Fibroblast of lung (primary cell): ENCODE measurements around the gene ENTR1. TPM values are rescaled to one million over a fixed set of nuclear protein-coding genes. Genes with fewer than 3 reads are reported as not detected.

Experiments
- DNase-seq, 2 donors: peaks; one replicate each; pipeline versions ENCODE4 v3.0.0 to v3.0.0-alpha.2; 2010; ENCODE audit warnings: low read depth in 2 of 2
- H2AFZ ChIP-seq: 2 replicates; pipeline ENCODE4 v1.5.1; 2012; ENCODE audit warnings: low read length, control low read depth, inconsistent platforms
- H3K27ac ChIP-seq: 2 replicates; pipeline ENCODE4 v1.5.1; 2011; ENCODE audit warnings: low read length, control low read depth; ENCODE audit not compliant: insufficient read depth
- H3K27me3 ChIP-seq: 2 replicates; pipeline ENCODE4 v1.5.1; 2011; ENCODE audit warnings: mild to moderate bottlenecking, low read length; ENCODE audit not compliant: control insufficient read depth, insufficient read depth
- H3K36me3 ChIP-seq: 2 replicates; pipeline ENCODE4 v1.5.1; 2011; ENCODE audit warnings: low read length; ENCODE audit not compliant: control insufficient read depth, insufficient read depth
- H3K4me1 ChIP-seq: 2 replicates; pipeline ENCODE4 v1.5.1; 2011; ENCODE audit warnings: low read length; ENCODE audit not compliant: control insufficient read depth, insufficient read depth; ENCODE audit errors: extremely low read depth
- H3K4me2 ChIP-seq: 2 replicates; pipeline ENCODE4 v1.5.1; 2011; ENCODE audit warnings: low read length, control low read depth; ENCODE audit not compliant: insufficient read depth; ENCODE audit errors: extremely low read depth
- H3K4me3 ChIP-seq, 4 experiments: fragments of 200-600 bp in 1 of 4; sonication (generic) in 1 of 4; replicated peaks in 1 of 4; 2 replicates each; pipeline ENCODE4 v1.5.1; 2011 to 2016; ENCODE audit warnings: low read length in 4 of 4, low read depth in 3 of 4, mild to moderate bottlenecking in 3 of 4, control low read depth in 2 of 4, inconsistent platforms in 1 of 4, mixed read lengths in 1 of 4; ENCODE audit not compliant: insufficient read depth in 1 of 4; ENCODE audit errors: control extremely low read depth in 1 of 4
- H3K79me2 ChIP-seq: 2 replicates; pipeline ENCODE4 v1.5.1; 2012; ENCODE audit warnings: mild to moderate bottlenecking, low read length, inconsistent platforms; ENCODE audit not compliant: control insufficient read depth, insufficient read depth
- H3K9ac ChIP-seq: 2 replicates; pipeline ENCODE4 v1.5.1; 2011; ENCODE audit warnings: mild to moderate bottlenecking, low read length, control low read depth; ENCODE audit not compliant: insufficient read depth
- H3K9me3 ChIP-seq: 2 replicates; pipeline ENCODE4 v1.5.1; 2012; ENCODE audit warnings: low read depth, low read length; ENCODE audit not compliant: control insufficient read depth, insufficient read depth
- H4K20me1 ChIP-seq: 2 replicates; pipeline ENCODE4 v1.5.1; 2011; ENCODE audit warnings: low read length; ENCODE audit not compliant: control insufficient read depth, insufficient read depth; ENCODE audit errors: extremely low read depth
- CTCF ChIP-seq, 2 donors: IDR thresholded peaks in 1 of 2; conservative IDR thresholded peaks in 1 of 2; 1 replicate in 1 of 2; 2 replicates in 1 of 2; pipeline ENCODE4 v1.5.1; 2011 to 2012; ENCODE audit warnings: low read length in 2 of 2, control low read depth in 1 of 2, inconsistent platforms in 1 of 2, low read depth in 1 of 2, mild to moderate bottlenecking in 1 of 2
- EZH2 ChIP-seq: IDR thresholded peaks from 2 replicates; pipeline ENCODE4 v1.5.1; 2012; ENCODE audit warnings: low read length, control low read depth, mild to moderate bottlenecking; ENCODE audit errors: missing control alignments
- polyA plus RNA-seq, 2 donors: library from polyadenylated mRNA; depleted of rRNA in 1 of 2; stranded (reverse) in 1 of 2; unstranded in 1 of 2; fragments of >200 nt; gene quantifications; 2 replicates each; pipeline ENCODE4 v1.2.1, GENCODE V29; 2011 to 2012; ENCODE audit warnings: missing spikeins in 1 of 2
- total RNA-seq: library from RNA; depleted of rRNA; stranded (reverse); fragments of >200 nt; gene quantifications from 2 replicates; pipeline ENCODE4 v1.2.1, GENCODE V29; 2014

Gene ENTR1
- total and polyA plus RNA-seq, 2 donors (not counting 1 experiment from before 2014, with no cell fraction given): 24.5 to 31.9 TPM

GRCh38 chr9:136359774-136360718, 50.4 kb downstream of the ENTR1 start:
- Histone ChIP-seq H3K9me3 (no peaks in the 10 kb centered on the region), H3K4me1 (peaks cover 21% of the 10 kb centered on the region), H4K20me1 (no peaks in the 10 kb centered on the region), H3K4me3 (no peak overlapping the region), H3K4me2 (no peak overlapping the region), H3K9ac (no peak overlapping the region), H3K27ac (no peak overlapping the region), H3K27me3 (no peaks in the 10 kb centered on the region), H3K36me3 (peaks cover 28% of the 10 kb centered on the region), H2AFZ (no peak overlapping the region), H3K79me2 (no peaks in the 10 kb centered on the region)
- TF ChIP-seq CTCF (conservative IDR thresholded peaks at IDR 0.05 in 1 of 2, IDR thresholded peaks at IDR 0.05 in 1 of 2; ENCODE audit: low read depth in 1 of 2, low read length in 2 of 2) (no peak), EZH2 (no peak)
- no peak for DNase-seq

GRCh38 chr9:136358888-136359287, 51.5 kb downstream of the ENTR1 start:
- no peak overlapping the region for H3K4me3 ChIP-seq
- H3K27ac ChIP-seq: no peak overlapping the region
- no peaks in the 10 kb centered on the region for H3K27me3 ChIP-seq
- peaks cover 25% of the 10 kb centered on the region for H3K4me1 ChIP-seq
- no peak overlapping the region for H3K9ac ChIP-seq
- H3K79me2 ChIP-seq: no peaks in the 10 kb centered on the region
- DNase-seq: no peak
- TF ChIP-seq CTCF (conservative IDR thresholded peaks at IDR 0.05 in 1 of 2, IDR thresholded peaks at IDR 0.05 in 1 of 2; ENCODE audit: low read depth in 1 of 2, low read length in 2 of 2) (no peak), EZH2 (no peak)
- no peaks in the 10 kb centered on the region for H3K9me3 ChIP-seq
- H3K4me2 ChIP-seq: no peak overlapping the region
- H4K20me1 ChIP-seq: no peaks in the 10 kb centered on the region
- no peak overlapping the region for H2AFZ ChIP-seq
- H3K36me3 ChIP-seq: peaks cover 28% of the 10 kb centered on the region

- TF ChIP-seq CTCF (conservative IDR thresholded peaks at IDR 0.05 in 1 of 2, IDR thresholded peaks at IDR 0.05 in 1 of 2; ENCODE audit: low read depth in 1 of 2, low read length in 2 of 2) (no peak), EZH2 (no peak)
- no peaks in the 10 kb centered on the region for H3K79me2 ChIP-seq
Observed at GRCh38 chr9:136358016-136358415, 52.4 kb downstream of the ENTR1 start.

More at GRCh38 chr9:136358016-136358415, 52.4 kb downstream of the ENTR1 start:
- H3K36me3 ChIP-seq: peaks cover 29% of the 10 kb centered on the region
- no peaks in the 10 kb centered on the region for H3K9me3 ChIP-seq
- no peak overlapping the region for H3K27ac ChIP-seq
- H3K4me3 ChIP-seq: no peak overlapping the region
- no peak for DNase-seq
- H3K4me2 ChIP-seq: no peak overlapping the region
- H2AFZ ChIP-seq: no peak overlapping the region
- peaks cover 25% of the 10 kb centered on the region for H3K4me1 ChIP-seq
- no peak overlapping the region for H3K9ac ChIP-seq
- no peaks in the 10 kb centered on the region for H3K27me3 ChIP-seq
- no peaks in the 10 kb centered on the region for H4K20me1 ChIP-seq
